GM12892 (cell line): ENCODE data around the gene TMEM87B. TPM values are rescaled to one million over a fixed set of nuclear protein-coding genes. Genes with fewer than 3 reads are reported as not detected.
A peak's percentile ranks its signal among the peaks of the same experiment; 100 is the strongest.

Experiments used
- DNase-seq: peaks from one replicate; pipeline ENCODE4 v3.0.0; 2011; ENCODE audit not compliant: insufficient read length
- FAIRE-seq: peaks from 2 replicates; lab custom pipeline; 2011; peaks lifted over from hg19 to GRCh38; lab: Jason Lieb, UNC
- POLR2A ChIP-seq: IDR thresholded peaks from 2 replicates; pipeline ENCODE4 v1.6.1; 2011; ENCODE audit warnings: low read depth, low read length, control low read depth
- POLR2AphosphoS5 ChIP-seq: IDR thresholded peaks from 2 replicates; pipeline ENCODE4 v1.6.1; 2011; ENCODE audit warnings: low read depth, low read length, control low read depth
- TAF1 ChIP-seq: IDR thresholded peaks from 2 replicates; pipeline ENCODE4 v1.6.1; 2011; ENCODE audit warnings: low read depth, mild to moderate bottlenecking, control low read depth, low read length, borderline replicate concordance
- polyA plus RNA-seq: library from polyadenylated mRNA; unstranded; fragments of >200 nt; gene quantifications from one replicate; pipeline ENCODE4 v1.2.1, GENCODE V29; 2012; ENCODE audit warnings: missing spikeins, inconsistent platforms; ENCODE audit not compliant: missing spikeins

Gene TMEM87B, protein sequence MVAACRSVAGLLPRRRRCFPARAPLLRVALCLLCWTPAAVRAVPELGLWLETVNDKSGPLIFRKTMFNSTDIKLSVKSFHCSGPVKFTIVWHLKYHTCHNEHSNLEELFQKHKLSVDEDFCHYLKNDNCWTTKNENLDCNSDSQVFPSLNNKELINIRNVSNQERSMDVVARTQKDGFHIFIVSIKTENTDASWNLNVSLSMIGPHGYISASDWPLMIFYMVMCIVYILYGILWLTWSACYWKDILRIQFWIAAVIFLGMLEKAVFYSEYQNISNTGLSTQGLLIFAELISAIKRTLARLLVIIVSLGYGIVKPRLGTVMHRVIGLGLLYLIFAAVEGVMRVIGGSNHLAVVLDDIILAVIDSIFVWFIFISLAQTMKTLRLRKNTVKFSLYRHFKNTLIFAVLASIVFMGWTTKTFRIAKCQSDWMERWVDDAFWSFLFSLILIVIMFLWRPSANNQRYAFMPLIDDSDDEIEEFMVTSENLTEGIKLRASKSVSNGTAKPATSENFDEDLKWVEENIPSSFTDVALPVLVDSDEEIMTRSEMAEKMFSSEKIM
- 25.9 TPM for polyA plus RNA-seq

DNA sequence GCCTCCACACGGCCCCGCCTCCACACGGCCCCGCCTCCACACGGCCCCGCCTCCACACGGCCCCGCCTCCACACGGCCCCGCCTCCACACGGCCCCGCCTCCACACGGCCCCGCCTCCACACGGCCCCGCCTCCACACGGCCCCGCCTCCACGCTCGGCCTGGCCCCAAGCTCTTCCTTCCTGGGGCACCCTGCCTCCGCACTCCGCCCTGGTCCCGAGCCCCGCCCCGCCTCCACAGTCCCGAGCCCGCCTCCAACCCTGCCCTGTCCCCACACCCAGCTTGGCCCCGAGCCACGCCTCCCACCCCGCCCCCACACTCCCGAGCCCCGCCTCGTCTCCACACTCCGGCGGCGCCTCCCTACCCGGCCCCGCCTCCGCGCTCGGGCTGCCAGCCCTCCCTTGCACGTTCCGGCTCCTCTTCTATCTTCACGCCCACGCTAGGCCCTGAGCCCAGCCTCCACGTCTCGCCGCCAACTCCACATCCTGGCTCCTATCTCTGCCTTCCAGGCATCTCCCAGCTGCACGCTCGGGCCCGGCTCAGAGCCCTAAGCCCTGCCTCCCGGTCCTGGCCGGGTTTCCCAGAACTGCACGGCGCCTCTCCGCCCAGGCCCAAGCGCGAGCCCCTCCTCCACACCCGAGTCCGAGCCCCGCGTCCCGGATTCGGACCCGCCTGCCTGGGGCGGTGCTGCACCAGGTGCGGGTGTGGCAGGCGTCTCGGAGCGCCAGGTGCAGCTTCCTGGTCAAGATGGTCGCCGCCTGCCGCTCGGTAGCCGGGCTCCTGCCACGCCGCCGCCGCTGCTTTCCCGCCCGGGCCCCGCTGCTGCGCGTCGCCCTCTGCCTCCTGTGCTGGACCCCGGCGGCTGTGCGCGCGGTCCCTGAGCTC lies at the start of gene TMEM87B:
Gene TMEM87B, plus strand, starts transcription at position 423 of the 883 bp plus-strand sequence. Its CDS starts 323 bp downstream, at position 746.
- peak; percentile 84 for TF ChIP-seq POLR2A
- no peak; the same call in 1 of the 2 replicates for TF ChIP-seq TAF1
- peak; percentile 83 for TF ChIP-seq POLR2AphosphoS5
- FAIRE-seq (peak; percentile 77), DNase-seq (peak; percentile 78)

DNA sequence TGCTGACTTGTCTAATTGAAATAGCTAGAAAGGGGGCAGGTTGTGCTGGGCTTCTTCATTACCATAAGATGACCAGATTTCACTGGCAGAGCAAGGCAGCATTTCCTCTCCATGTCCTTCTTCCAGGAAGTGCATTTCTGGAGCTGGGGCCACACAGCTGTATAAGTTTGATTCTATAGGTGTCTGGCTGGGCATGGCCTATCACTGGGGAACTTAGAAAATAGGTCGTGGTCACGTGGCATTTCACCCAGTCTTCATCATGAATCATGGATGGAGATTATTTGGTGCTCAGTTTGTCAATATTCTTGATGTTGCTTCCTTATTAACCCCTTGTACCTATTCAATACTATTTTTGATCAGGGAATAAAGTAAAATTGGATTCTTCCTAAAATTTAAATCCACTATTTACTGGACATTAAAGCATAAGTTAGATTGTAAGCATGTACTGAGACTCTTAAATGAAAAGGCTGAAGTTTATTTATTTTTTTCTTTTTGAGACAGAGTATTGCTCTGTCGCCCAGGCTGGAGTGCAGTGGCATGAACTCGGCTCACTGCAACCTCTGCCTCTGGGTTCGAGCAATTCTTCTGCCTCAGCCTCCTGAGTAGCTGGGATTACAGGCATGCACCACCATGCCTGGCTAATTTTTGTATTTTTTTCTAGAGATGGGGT lies 49.5 kb upstream of the TMEM87B start:
- FAIRE-seq: no peak
- TF ChIP-seq POLR2A (no peak), TAF1 (no peak), POLR2AphosphoS5 (no peak)
- no peak for DNase-seq

DNA sequence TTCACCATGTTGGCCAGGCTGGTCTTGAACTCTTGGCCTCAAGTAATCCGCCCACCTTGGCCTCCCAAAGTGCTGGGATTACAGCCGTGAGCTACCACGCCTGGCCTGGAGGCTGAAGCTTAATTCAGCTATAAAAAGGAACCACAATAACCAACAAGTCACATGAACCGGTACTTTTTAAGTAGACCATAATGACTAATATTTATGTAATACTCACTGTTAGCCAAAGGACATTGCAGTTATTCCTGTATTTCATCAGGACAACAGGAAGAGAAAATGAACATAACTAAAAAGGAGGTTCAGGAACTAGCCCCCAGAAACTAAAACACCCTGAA lies 49.0 kb upstream of the TMEM87B start:
- FAIRE-seq (no peak), DNase-seq (no peak)
- TF ChIP-seq POLR2AphosphoS5: no peak
- TF ChIP-seq POLR2A: no peak
- no peak for TF ChIP-seq TAF1

DNA sequence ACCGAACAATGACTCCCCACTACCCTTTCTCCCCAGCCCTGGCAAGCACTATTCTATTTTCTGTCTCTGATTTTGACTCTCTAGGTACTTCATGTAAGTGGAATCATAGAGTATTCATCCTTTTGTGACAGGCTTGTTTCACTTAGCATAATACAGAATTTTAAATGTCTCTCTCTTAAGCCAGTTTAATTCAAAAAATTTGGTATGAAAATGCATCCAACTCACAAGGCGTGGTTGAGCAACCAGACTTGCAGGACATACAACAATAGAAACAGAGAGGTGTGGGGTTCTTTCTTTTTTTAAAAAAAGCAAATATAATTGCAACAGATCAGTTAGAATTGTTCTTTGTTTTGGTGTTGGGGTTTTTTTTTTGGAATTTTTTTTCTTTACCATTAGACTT lies 47.6 kb upstream of the TMEM87B start:
- FAIRE-seq (no peak), DNase-seq (no peak)
- no peak for TF ChIP-seq POLR2A
- no peak for TF ChIP-seq TAF1
- TF ChIP-seq POLR2AphosphoS5: no peak

DNA sequence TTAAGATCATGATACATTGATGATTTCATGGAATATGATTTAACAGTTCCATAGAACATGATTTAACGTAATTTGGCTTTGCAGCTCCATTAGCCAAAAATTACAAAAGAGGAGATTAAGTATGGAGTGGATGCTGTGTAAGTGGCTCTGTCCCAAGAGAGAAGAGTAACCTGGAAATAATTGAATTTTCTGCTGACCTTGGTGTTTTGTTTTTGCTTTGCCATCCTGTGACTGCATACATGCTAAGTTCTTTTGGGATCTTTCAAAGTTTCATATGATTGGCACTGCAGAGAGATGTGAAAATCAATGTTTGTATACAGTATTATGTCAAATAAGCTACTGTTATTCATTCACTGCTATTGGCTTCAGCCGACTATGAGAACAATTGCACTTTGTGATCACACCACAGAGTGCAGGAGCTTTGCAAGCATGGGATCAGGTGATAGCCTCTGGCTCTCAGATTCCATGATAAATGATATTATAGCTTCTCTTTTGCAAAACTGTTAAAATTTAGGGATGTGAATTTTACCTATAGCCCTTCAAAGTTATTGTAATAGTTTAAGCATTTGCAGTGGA lies 46.1 kb upstream of the TMEM87B start:
- DNase-seq (no peak), FAIRE-seq (no peak)
- TF ChIP-seq POLR2AphosphoS5: no peak
- no peak for TF ChIP-seq POLR2A
- TF ChIP-seq TAF1: no peak

DNA sequence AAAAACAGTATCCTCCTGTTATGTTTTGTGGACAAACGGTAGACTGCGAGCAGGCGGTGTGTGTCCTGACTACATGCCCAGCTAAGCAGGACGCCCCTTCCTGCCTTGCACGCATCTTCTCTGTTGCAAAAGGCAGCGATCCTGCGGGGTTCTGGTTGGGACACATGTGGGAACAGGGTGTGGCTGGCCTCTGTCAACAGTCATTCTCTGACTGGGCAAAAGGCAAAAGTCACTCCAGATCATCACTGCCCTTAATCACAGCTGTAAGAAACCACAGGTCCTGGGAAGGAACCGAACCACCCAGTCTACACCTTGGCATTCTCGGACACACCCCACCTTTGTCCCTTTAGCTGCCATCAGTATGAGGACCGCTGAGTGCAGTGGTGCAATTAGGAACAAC lies 44.3 kb upstream of the TMEM87B start:
- TF ChIP-seq POLR2AphosphoS5: no peak
- TF ChIP-seq POLR2A: no peak
- FAIRE-seq (no peak), DNase-seq (no peak)

DNA sequence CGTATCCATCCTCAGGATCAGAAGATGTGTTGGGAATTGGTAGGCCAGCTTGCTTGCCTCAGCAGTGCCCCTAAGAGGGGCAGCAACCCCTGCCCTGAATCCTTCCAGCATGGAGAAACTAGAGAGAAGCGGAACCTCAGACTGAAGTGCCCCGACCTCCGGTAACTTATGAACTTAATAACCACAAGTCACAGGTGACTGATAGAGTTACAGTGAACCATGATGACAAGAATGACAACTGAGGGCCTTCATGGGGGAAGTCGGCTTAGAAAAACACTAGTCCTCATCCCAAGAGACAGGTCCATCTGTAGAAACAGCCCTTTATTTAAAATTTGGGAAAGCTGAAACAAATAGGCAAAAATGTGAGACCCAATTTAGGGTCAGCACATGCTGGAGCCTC lies 42.5 kb upstream of the TMEM87B start:
- no peak for FAIRE-seq
- no peak for TF ChIP-seq POLR2AphosphoS5
- no peak for TF ChIP-seq TAF1
- TF ChIP-seq POLR2A: no peak
- DNase-seq: no peak

DNA sequence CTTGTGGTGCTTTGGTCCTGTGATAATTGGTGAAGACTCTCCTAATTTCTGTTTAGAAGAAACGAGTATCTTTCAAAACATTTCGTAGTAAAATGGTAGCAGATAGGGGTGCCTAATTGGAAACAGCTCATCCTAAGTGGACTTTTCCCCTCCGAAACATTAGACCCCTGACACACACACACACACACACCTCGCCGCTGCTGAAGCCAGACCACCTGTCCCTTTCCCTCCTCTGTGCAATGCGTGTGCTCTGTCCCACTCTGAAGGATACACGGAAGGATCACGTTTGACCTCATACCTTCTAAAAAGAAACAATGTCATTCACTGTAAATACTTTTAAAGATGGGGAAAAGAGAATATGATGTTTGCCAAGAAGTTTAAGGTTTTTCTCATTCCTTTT lies 36.2 kb upstream of the TMEM87B start:
- FAIRE-seq (no peak), DNase-seq (no peak)
- TF ChIP-seq POLR2AphosphoS5: no peak
- no peak for TF ChIP-seq TAF1
- no peak for TF ChIP-seq POLR2A

DNA sequence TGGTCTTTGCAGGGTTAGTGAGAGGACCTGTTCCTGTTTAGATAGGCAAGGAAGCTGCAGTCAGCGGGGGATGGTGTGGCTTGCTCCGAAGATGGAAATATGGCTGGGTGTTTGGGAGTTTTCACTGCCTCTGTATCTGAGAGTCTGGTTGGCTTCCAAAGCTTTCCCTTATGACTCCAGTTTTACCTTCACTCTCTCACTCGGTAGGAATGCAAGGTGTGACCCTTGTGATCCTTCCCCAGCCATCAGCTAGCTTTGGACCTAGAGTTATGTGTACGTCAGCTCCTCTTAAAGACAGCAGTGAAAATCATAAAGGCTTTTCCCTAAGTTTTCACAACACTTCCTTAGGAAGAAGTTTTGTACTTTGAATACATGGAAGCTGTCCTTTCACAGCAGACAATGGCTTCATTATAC lies 35.5 kb upstream of the TMEM87B start:
- FAIRE-seq (no peak), DNase-seq (no peak)
- TF ChIP-seq POLR2A: no peak
- no peak for TF ChIP-seq POLR2AphosphoS5
- TF ChIP-seq TAF1: no peak

DNA sequence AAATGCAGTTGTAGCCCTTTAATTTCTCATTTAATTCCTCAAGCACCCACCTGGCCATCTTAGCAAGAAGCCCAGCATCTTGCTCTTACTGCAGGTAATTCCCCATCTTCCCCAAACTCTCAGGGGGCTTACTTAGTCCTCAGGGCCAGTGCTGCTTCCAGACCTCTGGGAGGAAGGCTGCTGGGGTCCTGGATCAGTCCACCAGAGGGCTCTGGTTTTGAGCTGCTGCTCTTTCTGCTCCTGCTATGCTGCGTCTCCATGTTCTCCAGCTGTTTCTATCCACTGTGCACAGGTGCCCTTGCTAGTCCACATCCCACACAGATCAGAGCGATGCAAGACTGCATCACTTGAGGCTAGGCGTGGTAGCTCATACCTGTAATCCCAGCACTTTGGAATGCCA lies 34.5 kb upstream of the TMEM87B start:
- FAIRE-seq (no peak), DNase-seq (no peak)
- no peak for TF ChIP-seq POLR2AphosphoS5
- no peak for TF ChIP-seq POLR2A
- TF ChIP-seq TAF1: no peak
